AG09309 (cell line): ENCODE results near the gene ATP6AP2.
"Not testable (repeated sequence)": the region's sequence is repeated elsewhere in the genome, so short reads cannot be mapped to it uniquely, and the experiment has no call there.

Experiments used
- DNase-seq: peaks from one replicate; pipeline ENCODE4 v3.0.0-alpha.2; 2010; ENCODE audit warnings: low read depth
- H3K4me3 ChIP-seq: 2 replicates; pipeline ENCODE4 v1.5.1; 2011; ENCODE audit warnings: mild to moderate bottlenecking, low read depth, low read length, moderate library complexity; ENCODE audit not compliant: control insufficient read depth
- CTCF ChIP-seq: IDR thresholded peaks from 2 replicates; pipeline ENCODE4 v1.5.1; 2011; ENCODE audit warnings: mild to moderate bottlenecking, low read depth, low read length, inconsistent platforms; ENCODE audit not compliant: insufficient read depth, control insufficient read depth; ENCODE audit errors: missing control alignments

The ATP6AP2 gene

GRCh38 chrX:40582811-40583210, 2.0 kb downstream of the ATP6AP2 start:
- no peak for DNase-seq
- TF ChIP-seq CTCF, result no peak
- no peak overlapping the region for H3K4me3 ChIP-seq

- H3K4me3 ChIP-seq, result not testable (repeated sequence)
These were observed 6.9 kb downstream of the ATP6AP2 start for GRCh38 chrX:40587623-40588022.

GRCh38 chrX:40589616-40590321, 9.0 kb downstream of the ATP6AP2 start:
- not testable (repeated sequence) for H3K4me3 ChIP-seq, DNase-seq

More at GRCh38 chrX:40587623-40588022, 6.9 kb downstream of the ATP6AP2 start:
- not testable (repeated sequence) for DNase-seq

- no peak for TF ChIP-seq CTCF
- no peak for DNase-seq
- H3K4me3 ChIP-seq, result no peak overlapping the region
These were observed 22.7 kb downstream of the ATP6AP2 start for GRCh38 chrX:40603446-40603845.

- H3K4me3 ChIP-seq, result no peak overlapping the region
- no peak for DNase-seq
- no peak for TF ChIP-seq CTCF
These were observed 26.6 kb downstream of the ATP6AP2 start for GRCh38 chrX:40607381-40607780.

- TF ChIP-seq CTCF, result no peak
These were observed 31.7 kb downstream of the ATP6AP2 start for GRCh38 chrX:40612511-40612910.

GRCh38 chrX:40615976-40616375, 35.2 kb downstream of the ATP6AP2 start:
- DNase-seq, result no peak
- H3K4me3 ChIP-seq, result no peak overlapping the region
- TF ChIP-seq CTCF, result no peak

More at GRCh38 chrX:40612511-40612910, 31.7 kb downstream of the ATP6AP2 start:
- no peak for DNase-seq
- H3K4me3 ChIP-seq, result no peak overlapping the region

GRCh38 chrX:40617566-40617965, 36.8 kb downstream of the ATP6AP2 start:
- TF ChIP-seq CTCF, result no peak
- no peak for DNase-seq
- H3K4me3 ChIP-seq, result no peak overlapping the region
